GM12878 (cell line): ENCODE data around the gene LTC4S. TPM values are rescaled to one million over a fixed set of nuclear protein-coding genes. Genes with fewer than 3 reads are reported as not detected.

Experiments
- BRCA1 ChIP-seq: IDR thresholded peaks from 2 replicates; pipeline ENCODE4 v1.6.1; 2011; ENCODE audit warnings: low read depth, low read length, improper control_type of control experiment
- EP300 ChIP-seq, 2 experiments: fragments of 150-350 bp in 1 of 2; IDR thresholded peaks; 2 replicates each; pipeline ENCODE4 v1.6.1; 2011 to 2012; ENCODE audit warnings: low read depth in 2 of 2, low read length in 2 of 2, borderline replicate concordance in 1 of 2, improper control_type of control experiment in 1 of 2, inconsistent platforms in 1 of 2; ENCODE audit not compliant: control insufficient read depth in 1 of 2
- POLR2AphosphoS2 ChIP-seq: IDR thresholded peaks from 2 replicates; pipeline ENCODE4 v1.6.1; 2011; ENCODE audit warnings: low read depth, mild to moderate bottlenecking, low read length, improper control_type of control experiment, moderate library complexity
- polyA plus RNA-seq, 11 experiments: library from polyadenylated mRNA; depleted of rRNA in 4 of 11; unstranded in 6 of 11; stranded (reverse) in 5 of 11; fragments of >200 nt; fragmentation: Nextera tagmentation in 4 of 11; fragmentation: Illumina TruSeq in 1 of 11; extraction: Ambion mirVana in 4 of 11; extraction: Trizol in 1 of 11; gene quantifications; 1 replicate in 1 of 11; 2 replicates in 10 of 11; pipeline versions ENCODE4 v1.2.1 to v1.2.3, GENCODE V29; 2011 to 2016; ENCODE audit warnings: inconsistent platforms in 2 of 11, missing spikeins in 2 of 11, low read depth in 1 of 11
- total RNA-seq, 4 experiments: library from RNA; depleted of rRNA in 3 of 4; stranded (reverse); fragments of >200 nt in 3 of 4; fragmentation: Illumina TruSeq in 1 of 4; extraction: Trizol in 1 of 4; gene quantifications; 2 replicates each; pipeline versions ENCODE4 v1.2.1 to v1.2.3, GENCODE V29; 2013 to 2021
- TF ChIP-seq, protein P1 (sequence below): fragments of 450-650 bp; IDR thresholded peaks from 2 replicates; pipeline ENCODE4 v1.6.1; 2017; ENCODE audit warnings: mild to moderate bottlenecking, moderate library complexity
- TF ChIP-seq, protein P2 (sequence below): IDR thresholded peaks from 2 replicates; pipeline ENCODE4 v1.6.1; 2012; ENCODE audit warnings: improper control_type of control experiment, low read depth, low read length; ENCODE audit not compliant: insufficient replicate concordance

LTC4S gene
- total and polyA plus RNA-seq, 10 of the 15 experiments (the other 5 are each of a cell fraction or from before 2014, with no cell fraction given), result 0.78 to 3.6 (median 1.8) TPM; not detected in 5

DNA sequence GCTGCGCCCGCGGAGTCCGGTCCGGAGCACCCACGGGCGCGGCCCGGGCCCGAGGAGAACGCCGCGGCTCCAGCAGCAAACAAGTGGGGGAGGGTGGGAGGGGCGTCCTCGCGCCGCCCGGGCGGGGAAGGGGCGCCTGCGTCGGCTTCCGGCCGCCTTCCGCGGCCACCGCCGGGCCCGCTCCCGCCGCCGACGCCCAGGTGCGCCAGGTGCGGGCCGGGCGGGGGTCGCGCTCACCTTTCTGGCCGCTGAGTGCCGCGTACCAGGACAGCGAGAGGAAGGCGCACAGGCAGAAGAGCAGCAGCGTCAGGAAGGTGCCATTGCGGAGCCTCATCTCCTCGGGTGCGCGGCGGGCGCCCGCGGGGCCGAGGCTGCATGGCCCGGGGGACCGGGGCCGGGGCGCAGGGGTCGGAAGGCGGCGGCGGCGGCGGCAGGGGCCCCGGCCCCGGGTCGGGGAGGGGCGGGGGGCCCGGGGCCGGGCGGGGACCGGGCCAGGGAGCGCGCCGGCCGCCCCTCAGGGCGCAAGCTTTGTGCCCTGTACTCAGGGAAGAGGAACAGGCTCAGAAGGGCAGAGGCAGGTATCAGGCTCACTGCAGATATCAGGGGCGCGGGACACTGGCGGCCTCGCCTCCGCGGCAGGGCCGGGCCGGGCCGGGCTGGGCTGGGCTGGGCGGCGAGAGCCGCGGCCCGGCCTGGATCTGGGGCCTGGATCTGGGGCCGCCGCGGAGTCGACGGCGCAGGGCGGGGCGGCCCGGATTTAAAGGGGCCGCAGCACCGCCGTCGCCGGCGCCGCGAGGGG lies 12.7 kb downstream of the LTC4S start, which contains the start of gene MGAT4B (continued):
- TF ChIP-seq, protein P1, sequence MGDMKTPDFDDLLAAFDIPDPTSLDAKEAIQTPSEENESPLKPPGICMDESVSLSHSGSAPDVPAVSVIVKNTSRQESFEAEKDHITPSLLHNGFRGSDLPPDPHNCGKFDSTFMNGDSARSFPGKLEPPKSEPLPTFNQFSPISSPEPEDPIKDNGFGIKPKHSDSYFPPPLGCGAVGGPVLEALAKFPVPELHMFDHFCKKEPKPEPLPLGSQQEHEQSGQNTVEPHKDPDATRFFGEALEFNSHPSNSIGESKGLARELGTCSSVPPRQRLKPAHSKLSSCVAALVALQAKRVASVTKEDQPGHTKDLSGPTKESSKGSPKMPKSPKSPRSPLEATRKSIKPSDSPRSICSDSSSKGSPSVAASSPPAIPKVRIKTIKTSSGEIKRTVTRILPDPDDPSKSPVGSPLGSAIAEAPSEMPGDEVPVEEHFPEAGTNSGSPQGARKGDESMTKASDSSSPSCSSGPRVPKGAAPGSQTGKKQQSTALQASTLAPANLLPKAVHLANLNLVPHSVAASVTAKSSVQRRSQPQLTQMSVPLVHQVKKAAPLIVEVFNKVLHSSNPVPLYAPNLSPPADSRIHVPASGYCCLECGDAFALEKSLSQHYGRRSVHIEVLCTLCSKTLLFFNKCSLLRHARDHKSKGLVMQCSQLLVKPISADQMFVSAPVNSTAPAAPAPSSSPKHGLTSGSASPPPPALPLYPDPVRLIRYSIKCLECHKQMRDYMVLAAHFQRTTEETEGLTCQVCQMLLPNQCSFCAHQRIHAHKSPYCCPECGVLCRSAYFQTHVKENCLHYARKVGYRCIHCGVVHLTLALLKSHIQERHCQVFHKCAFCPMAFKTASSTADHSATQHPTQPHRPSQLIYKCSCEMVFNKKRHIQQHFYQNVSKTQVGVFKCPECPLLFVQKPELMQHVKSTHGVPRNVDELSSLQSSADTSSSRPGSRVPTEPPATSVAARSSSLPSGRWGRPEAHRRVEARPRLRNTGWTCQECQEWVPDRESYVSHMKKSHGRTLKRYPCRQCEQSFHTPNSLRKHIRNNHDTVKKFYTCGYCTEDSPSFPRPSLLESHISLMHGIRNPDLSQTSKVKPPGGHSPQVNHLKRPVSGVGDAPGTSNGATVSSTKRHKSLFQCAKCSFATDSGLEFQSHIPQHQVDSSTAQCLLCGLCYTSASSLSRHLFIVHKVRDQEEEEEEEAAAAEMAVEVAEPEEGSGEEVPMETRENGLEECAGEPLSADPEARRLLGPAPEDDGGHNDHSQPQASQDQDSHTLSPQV, result 0 out of 2 replicates have a peak, but pooled peaks have one; percentile 48
- TF ChIP-seq POLR2AphosphoS2 (no peak), BRCA1 (no peak), EP300 (IDR thresholded peaks at IDR 0.05; ENCODE audit: borderline replicate concordance in 1 of 2, control insufficient read depth in 1 of 2, low read depth in 2 of 2, low read length in 2 of 2) (0 out of 4 replicates have a peak, but pooled peaks of 1 of the 2 experiments have one; percentile 26)
- TF ChIP-seq, protein P2, sequence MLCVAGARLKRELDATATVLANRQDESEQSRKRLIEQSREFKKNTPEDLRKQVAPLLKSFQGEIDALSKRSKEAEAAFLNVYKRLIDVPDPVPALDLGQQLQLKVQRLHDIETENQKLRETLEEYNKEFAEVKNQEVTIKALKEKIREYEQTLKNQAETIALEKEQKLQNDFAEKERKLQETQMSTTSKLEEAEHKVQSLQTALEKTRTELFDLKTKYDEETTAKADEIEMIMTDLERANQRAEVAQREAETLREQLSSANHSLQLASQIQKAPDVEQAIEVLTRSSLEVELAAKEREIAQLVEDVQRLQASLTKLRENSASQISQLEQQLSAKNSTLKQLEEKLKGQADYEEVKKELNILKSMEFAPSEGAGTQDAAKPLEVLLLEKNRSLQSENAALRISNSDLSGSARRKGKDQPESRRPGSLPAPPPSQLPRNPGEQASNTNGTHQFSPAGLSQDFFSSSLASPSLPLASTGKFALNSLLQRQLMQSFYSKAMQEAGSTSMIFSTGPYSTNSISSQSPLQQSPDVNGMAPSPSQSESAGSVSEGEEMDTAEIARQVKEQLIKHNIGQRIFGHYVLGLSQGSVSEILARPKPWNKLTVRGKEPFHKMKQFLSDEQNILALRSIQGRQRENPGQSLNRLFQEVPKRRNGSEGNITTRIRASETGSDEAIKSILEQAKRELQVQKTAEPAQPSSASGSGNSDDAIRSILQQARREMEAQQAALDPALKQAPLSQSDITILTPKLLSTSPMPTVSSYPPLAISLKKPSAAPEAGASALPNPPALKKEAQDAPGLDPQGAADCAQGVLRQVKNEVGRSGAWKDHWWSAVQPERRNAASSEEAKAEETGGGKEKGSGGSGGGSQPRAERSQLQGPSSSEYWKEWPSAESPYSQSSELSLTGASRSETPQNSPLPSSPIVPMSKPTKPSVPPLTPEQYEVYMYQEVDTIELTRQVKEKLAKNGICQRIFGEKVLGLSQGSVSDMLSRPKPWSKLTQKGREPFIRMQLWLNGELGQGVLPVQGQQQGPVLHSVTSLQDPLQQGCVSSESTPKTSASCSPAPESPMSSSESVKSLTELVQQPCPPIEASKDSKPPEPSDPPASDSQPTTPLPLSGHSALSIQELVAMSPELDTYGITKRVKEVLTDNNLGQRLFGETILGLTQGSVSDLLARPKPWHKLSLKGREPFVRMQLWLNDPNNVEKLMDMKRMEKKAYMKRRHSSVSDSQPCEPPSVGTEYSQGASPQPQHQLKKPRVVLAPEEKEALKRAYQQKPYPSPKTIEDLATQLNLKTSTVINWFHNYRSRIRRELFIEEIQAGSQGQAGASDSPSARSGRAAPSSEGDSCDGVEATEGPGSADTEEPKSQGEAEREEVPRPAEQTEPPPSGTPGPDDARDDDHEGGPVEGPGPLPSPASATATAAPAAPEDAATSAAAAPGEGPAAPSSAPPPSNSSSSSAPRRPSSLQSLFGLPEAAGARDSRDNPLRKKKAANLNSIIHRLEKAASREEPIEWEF, result no peak
